Upper lobe of left lung (tissue), 4 donors: ENCODE data around the gene PGLYRP4.

Experiments
- EP300 ChIP-seq, 4 donors: sonication (generic); formaldehyde crosslinking; IDR thresholded peaks; one replicate each; pipeline ENCODE4 v1.5.1; 2017; ENCODE audit warnings: antibody characterized with exemption in 4 of 4, control low read depth in 2 of 4
- POLR2A ChIP-seq, 4 donors: fragments of 450-650 bp; IDR thresholded peaks; one replicate each; pipeline ENCODE4 v1.5.1; 2016 to 2017; ENCODE audit warnings: antibody characterized with exemption in 4 of 4, mild to moderate bottlenecking in 2 of 4
- POLR2AphosphoS5 ChIP-seq, 2 donors: sonication (generic); formaldehyde crosslinking; IDR thresholded peaks; one replicate each; pipeline ENCODE4 v1.5.1; 2017; ENCODE audit warnings: antibody characterized with exemption in 2 of 2
- TF ChIP-seq, protein P1 (sequence below), 6 experiments: fragments of 450-650 bp in 4 of 6; fragments of 200-600 bp in 2 of 6; sonication (generic) in 2 of 6; IDR thresholded peaks; one replicate each; pipeline ENCODE4 v1.5.1; 2016 to 2019; ENCODE audit warnings: antibody characterized with exemption in 6 of 6

DNA sequence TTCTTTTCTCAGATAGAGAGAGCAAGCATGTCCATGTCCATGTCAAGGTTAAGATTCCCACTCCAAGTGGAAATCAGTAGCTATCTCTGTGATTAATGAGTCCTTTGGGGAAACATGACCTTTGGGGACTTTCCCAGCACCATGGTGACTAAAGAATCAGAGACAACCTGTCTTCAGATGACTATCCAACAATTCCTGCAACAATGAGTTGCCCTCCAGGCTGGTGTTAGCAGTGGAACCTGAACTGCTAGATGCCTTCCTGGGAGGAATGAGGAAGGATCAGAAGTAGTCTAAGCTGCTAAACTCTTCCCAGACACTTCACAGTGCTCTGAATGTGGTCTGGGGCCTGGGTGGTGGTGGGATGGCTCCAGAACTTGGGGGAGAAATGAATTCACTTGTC, 15.5 kb upstream of the PGLYRP4 start:
- TF ChIP-seq POLR2AphosphoS5 (IDR thresholded peaks at IDR 0.05) (no peak), EP300 (IDR thresholded peaks at IDR 0.05) (no peak), POLR2A (IDR thresholded peaks at IDR 0.05) (no peak)
- TF ChIP-seq, protein P1, sequence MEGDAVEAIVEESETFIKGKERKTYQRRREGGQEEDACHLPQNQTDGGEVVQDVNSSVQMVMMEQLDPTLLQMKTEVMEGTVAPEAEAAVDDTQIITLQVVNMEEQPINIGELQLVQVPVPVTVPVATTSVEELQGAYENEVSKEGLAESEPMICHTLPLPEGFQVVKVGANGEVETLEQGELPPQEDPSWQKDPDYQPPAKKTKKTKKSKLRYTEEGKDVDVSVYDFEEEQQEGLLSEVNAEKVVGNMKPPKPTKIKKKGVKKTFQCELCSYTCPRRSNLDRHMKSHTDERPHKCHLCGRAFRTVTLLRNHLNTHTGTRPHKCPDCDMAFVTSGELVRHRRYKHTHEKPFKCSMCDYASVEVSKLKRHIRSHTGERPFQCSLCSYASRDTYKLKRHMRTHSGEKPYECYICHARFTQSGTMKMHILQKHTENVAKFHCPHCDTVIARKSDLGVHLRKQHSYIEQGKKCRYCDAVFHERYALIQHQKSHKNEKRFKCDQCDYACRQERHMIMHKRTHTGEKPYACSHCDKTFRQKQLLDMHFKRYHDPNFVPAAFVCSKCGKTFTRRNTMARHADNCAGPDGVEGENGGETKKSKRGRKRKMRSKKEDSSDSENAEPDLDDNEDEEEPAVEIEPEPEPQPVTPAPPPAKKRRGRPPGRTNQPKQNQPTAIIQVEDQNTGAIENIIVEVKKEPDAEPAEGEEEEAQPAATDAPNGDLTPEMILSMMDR (IDR thresholded peaks at IDR 0.05), result no peak
